Left kidney (tissue), 8 donors: ENCODE data around the gene UTP25. TPM values are rescaled to one million over a fixed set of nuclear protein-coding genes. Genes with fewer than 3 reads are reported as not detected.
"Not testable (repeated sequence)": the region's sequence is repeated elsewhere in the genome, so short reads cannot be mapped to it uniquely, and the experiment has no call there.

Experiments used
- DNase-seq: peaks from one replicate; pipeline ENCODE4 v3.0.0-alpha.2; 2013
- long read RNA-seq, 8 donors: transcript quantifications; one replicate each; lab custom pipeline, GENCODE V29; 2026
- polyA plus RNA-seq: library from polyadenylated mRNA; unstranded; fragments of 120-200 nt; gene quantifications from one replicate; pipeline ENCODE4 v1.2.1, GENCODE V29; 2013; ENCODE audit not compliant: insufficient read length

The UTP25 gene
- polyA plus RNA-seq, result 11.9 TPM
- long read RNA-seq, donor 1, full-length matches to known transcripts, result 2 of 2 reads
- long read RNA-seq, donor 1, partial matches to known transcripts, result 0 of 2 reads
- long read RNA-seq, donor 1, other reads (novel, unspliced or antisense), result 0 of 2 reads
- long read RNA-seq, donor 2, full-length matches to known transcripts, result 2 of 2 reads
- long read RNA-seq, donor 2, partial matches to known transcripts, result 0 of 2 reads
- long read RNA-seq, donor 2, other reads (novel, unspliced or antisense), result 0 of 2 reads
- long read RNA-seq, donor 3, full-length matches to known transcripts, result 4 of 4 reads
- long read RNA-seq, donor 3, partial matches to known transcripts, result 0 of 4 reads
- long read RNA-seq, donor 3, other reads (novel, unspliced or antisense), result 0 of 4 reads
- long read RNA-seq, donor 4, result 0 reads
- long read RNA-seq, donor 5, full-length matches to known transcripts, result 6 of 6 reads
- long read RNA-seq, donor 5, partial matches to known transcripts, result 0 of 6 reads
- long read RNA-seq, donor 5, other reads (novel, unspliced or antisense), result 0 of 6 reads
- long read RNA-seq, donor 6, full-length matches to known transcripts, result 2 of 2 reads
- long read RNA-seq, donor 6, partial matches to known transcripts, result 0 of 2 reads
- long read RNA-seq, donor 6, other reads (novel, unspliced or antisense), result 0 of 2 reads
- long read RNA-seq, donor 7, full-length matches to known transcripts, result 5 of 5 reads
- long read RNA-seq, donor 7, partial matches to known transcripts, result 0 of 5 reads
- long read RNA-seq, donor 7, other reads (novel, unspliced or antisense), result 0 of 5 reads
- long read RNA-seq, donor 8, full-length matches to known transcripts, result 1 of 1 reads
- long read RNA-seq, donor 8, partial matches to known transcripts, result 0 of 1 reads
- long read RNA-seq, donor 8, other reads (novel, unspliced or antisense), result 0 of 1 reads

GRCh38 chr1:209827384-209828262 lies at the start of gene UTP25:
TSS of gene UTP25 (plus strand) at chr1:209827972. CDS start at chr1:209828064, 92 bp downstream.
- peak; percentile 96 for DNase-seq

- DNase-seq, result no peak
Measured at GRCh38 chr1:209778102-209778501, 49.7 kb upstream of the UTP25 start.

GRCh38 chr1:209780268-209780667 lies 47.5 kb upstream of the UTP25 start:
- DNase-seq, result no peak

GRCh38 chr1:209783386-209783785 lies 44.4 kb upstream of the UTP25 start:
- DNase-seq, result no peak

GRCh38 chr1:209784265-209785169 lies 43.3 kb upstream of the UTP25 start, which contains the start of gene C1orf74:
TSS of gene C1orf74 (minus strand) at chr1:209784559. CDS start at chr1:209783634, 925 bp downstream.
- DNase-seq, result peak; percentile 98

- no peak for DNase-seq
Measured at GRCh38 chr1:209785592-209785991, 42.2 kb upstream of the UTP25 start.

GRCh38 chr1:209786146-209786545 lies 41.6 kb upstream of the UTP25 start:
- no peak for DNase-seq

- DNase-seq, result no peak
Measured at GRCh38 chr1:209787551-209787950, 40.2 kb upstream of the UTP25 start.

- no peak for DNase-seq
Measured at GRCh38 chr1:209789245-209789644, 38.5 kb upstream of the UTP25 start.

GRCh38 chr1:209790286-209791193 lies 37.2 kb upstream of the UTP25 start:
- DNase-seq, result no peak

GRCh38 chr1:209791920-209792319 lies 35.9 kb upstream of the UTP25 start:
- DNase-seq, result no peak

- DNase-seq, result not testable (repeated sequence)
Measured at GRCh38 chr1:209793711-209794110, 34.1 kb upstream of the UTP25 start.

GRCh38 chr1:209797978-209798639 lies 29.7 kb upstream of the UTP25 start:
- DNase-seq, result no peak

GRCh38 chr1:209800984-209801834 lies 26.6 kb upstream of the UTP25 start:
- no peak for DNase-seq

- no peak for DNase-seq
Measured at GRCh38 chr1:209802117-209802779, 25.5 kb upstream of the UTP25 start.

- no peak for DNase-seq
Measured at GRCh38 chr1:209802780-209803152, 25.0 kb upstream of the UTP25 start.

- no peak for DNase-seq
Measured at GRCh38 chr1:209803568-209803967, 24.2 kb upstream of the UTP25 start.
